HT-29 (cell line): ENCODE measurements around the gene TRPM3. TPM values are rescaled to one million over a fixed set of nuclear protein-coding genes. Genes with fewer than 3 reads are reported as not detected.

Experiments
- DNase-seq: peaks from one replicate; pipeline ENCODE4 v3.0.0-alpha.2; 2015; ENCODE audit warnings: low spot score
- total RNA-seq: library from RNA; depleted of rRNA; stranded (reverse); fragments of >200 nt; shearing (Covaris generic); gene quantifications from 2 replicates; pipeline ENCODE4 v1.2.3, GENCODE V29; 2014

TRPM3 gene
- total RNA-seq, 1 experiment from 2014 or later = not detected

- DNase-seq = no peak
These were observed 172.2 kb downstream of the TRPM3 start for GRCh38 chr9:70949239-70949638.

- DNase-seq = no peak
These were observed 172.7 kb downstream of the TRPM3 start for GRCh38 chr9:70948744-70949143.

GRCh38 chr9:70947511-70947910, 173.9 kb downstream of the TRPM3 start:
- no peak for DNase-seq

GRCh38 chr9:70947086-70947485, 174.3 kb downstream of the TRPM3 start:
- DNase-seq = no peak

- no peak for DNase-seq
These were observed 176.1 kb downstream of the TRPM3 start for GRCh38 chr9:70945301-70945700.

- no peak for DNase-seq
These were observed 180.2 kb downstream of the TRPM3 start for GRCh38 chr9:70941191-70941590.

- DNase-seq = no peak
These were observed 180.8 kb downstream of the TRPM3 start for GRCh38 chr9:70940605-70941004.

GRCh38 chr9:70936536-70936935, 184.9 kb downstream of the TRPM3 start:
- no peak for DNase-seq

- DNase-seq = no peak
These were observed 185.6 kb downstream of the TRPM3 start for GRCh38 chr9:70935856-70936255.

- DNase-seq = no peak
These were observed 186.8 kb downstream of the TRPM3 start for GRCh38 chr9:70934642-70935041.

GRCh38 chr9:70933321-70933720, 188.1 kb downstream of the TRPM3 start:
- no peak for DNase-seq

- DNase-seq = no peak
These were observed 189.3 kb downstream of the TRPM3 start for GRCh38 chr9:70932097-70932496.

GRCh38 chr9:70927530-70927929, 193.9 kb downstream of the TRPM3 start:
- DNase-seq = no peak

GRCh38 chr9:70924895-70925547, 196.4 kb downstream of the TRPM3 start:
- DNase-seq = peak; percentile 59

GRCh38 chr9:70924380-70924779, 197.0 kb downstream of the TRPM3 start:
- DNase-seq = no peak

GRCh38 chr9:70923961-70924360, 197.5 kb downstream of the TRPM3 start:
- no peak for DNase-seq

GRCh38 chr9:70921136-70921535, 200.3 kb downstream of the TRPM3 start:
- DNase-seq = no peak

GRCh38 chr9:70917277-70917676, 204.1 kb downstream of the TRPM3 start:
- DNase-seq = no peak

GRCh38 chr9:70911791-70912190, 209.6 kb downstream of the TRPM3 start:
- DNase-seq = no peak

GRCh38 chr9:70910598-70910997, 210.8 kb downstream of the TRPM3 start:
- DNase-seq = no peak

- no peak for DNase-seq
These were observed 218.7 kb downstream of the TRPM3 start for GRCh38 chr9:70902692-70903131.

GRCh38 chr9:70902171-70902570, 219.2 kb downstream of the TRPM3 start:
- DNase-seq = no peak

GRCh38 chr9:70901746-70902145, 219.7 kb downstream of the TRPM3 start:
- no peak for DNase-seq

- DNase-seq = no peak
These were observed 220.4 kb downstream of the TRPM3 start for GRCh38 chr9:70901013-70901412.
